Fibroblast of pulmonary artery (primary cell): ENCODE measurements around the gene TSEN15.
A peak's percentile ranks its signal among the peaks of the same experiment; 100 is the strongest.
"Not testable (repeated sequence)": the region's sequence is repeated elsewhere in the genome, so short reads cannot be mapped to it uniquely, and the experiment has no call there.

Source experiments
- DNase-seq: peaks from one replicate; pipeline ENCODE4 v3.0.0-alpha.2; 2010; ENCODE audit warnings: low read depth
- H3K4me3 ChIP-seq: replicated peaks from 2 replicates; pipeline ENCODE4 v1.5.1; 2011; ENCODE audit warnings: low read depth, mild to moderate bottlenecking, control low read depth, low read length, moderate library complexity
- TF ChIP-seq, protein P1 (sequence below): IDR thresholded peaks from 2 replicates; pipeline ENCODE4 v1.5.1; 2011; ENCODE audit warnings: mild to moderate bottlenecking, control low read depth, low read length, inconsistent platforms; ENCODE audit errors: missing control alignments

Gene TSEN15

DNA sequence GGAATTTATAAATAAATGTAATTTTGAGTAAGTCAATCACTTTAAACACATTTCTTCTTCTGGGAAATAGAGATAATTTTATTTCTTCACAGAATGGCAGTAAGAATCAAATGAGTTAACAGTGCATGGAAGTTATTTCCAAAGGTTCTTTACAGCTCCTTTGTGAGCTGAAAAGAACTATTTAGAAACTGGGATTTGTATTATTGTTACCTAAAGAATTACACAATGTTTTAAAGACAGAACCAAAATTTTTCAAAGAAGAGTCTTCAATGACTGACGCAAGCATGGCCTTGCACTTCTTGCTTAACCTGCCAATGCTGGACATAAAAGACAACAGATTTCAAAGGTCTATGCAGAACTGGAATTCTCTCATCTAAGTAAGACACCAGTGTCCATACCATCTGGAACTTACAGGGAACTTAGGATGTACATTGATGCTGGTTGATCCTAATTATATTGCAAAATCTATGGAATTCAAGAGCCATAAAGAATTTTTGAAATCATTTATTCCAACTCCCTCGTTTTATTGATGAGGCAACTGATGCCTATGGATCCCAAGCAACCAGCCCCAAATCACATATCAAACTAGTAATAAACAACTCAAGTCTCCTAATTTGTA lies 16.7 kb upstream of the TSEN15 start:
- TF ChIP-seq, protein P1, sequence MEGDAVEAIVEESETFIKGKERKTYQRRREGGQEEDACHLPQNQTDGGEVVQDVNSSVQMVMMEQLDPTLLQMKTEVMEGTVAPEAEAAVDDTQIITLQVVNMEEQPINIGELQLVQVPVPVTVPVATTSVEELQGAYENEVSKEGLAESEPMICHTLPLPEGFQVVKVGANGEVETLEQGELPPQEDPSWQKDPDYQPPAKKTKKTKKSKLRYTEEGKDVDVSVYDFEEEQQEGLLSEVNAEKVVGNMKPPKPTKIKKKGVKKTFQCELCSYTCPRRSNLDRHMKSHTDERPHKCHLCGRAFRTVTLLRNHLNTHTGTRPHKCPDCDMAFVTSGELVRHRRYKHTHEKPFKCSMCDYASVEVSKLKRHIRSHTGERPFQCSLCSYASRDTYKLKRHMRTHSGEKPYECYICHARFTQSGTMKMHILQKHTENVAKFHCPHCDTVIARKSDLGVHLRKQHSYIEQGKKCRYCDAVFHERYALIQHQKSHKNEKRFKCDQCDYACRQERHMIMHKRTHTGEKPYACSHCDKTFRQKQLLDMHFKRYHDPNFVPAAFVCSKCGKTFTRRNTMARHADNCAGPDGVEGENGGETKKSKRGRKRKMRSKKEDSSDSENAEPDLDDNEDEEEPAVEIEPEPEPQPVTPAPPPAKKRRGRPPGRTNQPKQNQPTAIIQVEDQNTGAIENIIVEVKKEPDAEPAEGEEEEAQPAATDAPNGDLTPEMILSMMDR: no peak
- H3K4me3 ChIP-seq: no peak overlapping the region
- no peak for DNase-seq

DNA sequence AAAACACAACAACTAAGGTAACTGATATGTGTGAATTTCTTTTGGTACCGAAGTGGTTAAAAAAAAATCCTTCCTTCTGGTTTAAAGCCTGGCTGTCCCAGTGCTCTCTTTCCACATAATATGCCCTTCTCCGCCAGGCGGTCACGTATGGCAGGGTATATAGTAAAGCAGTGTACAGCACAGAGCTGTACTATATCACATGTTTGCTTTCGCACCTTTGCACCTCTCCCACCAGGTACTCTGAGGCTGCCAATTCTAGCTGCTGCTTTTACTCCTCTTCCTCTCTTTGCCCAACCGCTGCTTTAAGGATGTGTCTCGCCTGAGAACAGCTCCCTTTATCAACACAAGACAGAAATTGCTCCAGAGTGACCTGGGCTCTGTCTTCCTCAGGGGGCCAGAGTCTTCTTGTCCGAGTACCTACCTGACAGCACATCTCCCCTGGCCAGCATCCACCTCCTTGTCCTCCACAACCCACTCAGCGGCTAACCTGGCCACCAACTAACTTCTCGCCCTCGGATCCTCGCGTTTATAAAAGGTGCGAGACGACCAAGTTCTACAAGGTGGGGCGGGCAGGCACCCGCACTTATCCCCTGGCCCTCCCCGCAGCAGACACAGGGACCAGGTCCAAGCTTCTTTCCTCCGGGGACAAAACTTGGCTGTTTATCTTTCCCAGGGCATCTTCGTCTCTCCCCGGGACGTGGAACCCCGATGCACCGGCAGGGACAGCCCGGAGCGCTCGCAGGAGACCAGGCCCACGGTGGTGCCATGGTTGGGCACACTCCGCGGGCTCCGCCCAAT lies 15.6 kb upstream of the TSEN15 start:
- peak overlapping the region; percentile 56 for H3K4me3 ChIP-seq
- DNase-seq: no peak
- TF ChIP-seq, protein P1: no peak

DNA sequence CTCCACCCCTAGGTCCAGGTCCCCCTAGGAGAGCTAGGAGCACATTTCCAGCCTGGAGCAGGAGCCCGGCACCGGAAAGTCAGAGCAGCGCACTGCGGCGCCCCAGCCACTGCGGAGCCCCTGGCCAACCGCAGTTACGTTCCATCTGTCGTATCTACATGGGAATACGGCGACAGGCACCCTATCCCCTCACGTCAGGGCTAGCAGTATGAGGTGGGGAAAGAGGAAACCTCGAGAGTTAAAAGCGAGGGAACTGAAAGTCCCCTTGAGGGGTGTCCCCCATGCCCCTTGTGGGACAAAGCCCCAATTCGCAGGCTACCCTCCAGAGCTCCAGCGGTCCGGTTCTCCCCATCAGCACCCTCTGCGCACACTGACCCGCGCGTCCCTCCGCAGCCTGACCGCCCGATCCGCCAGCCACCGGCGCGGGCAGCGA lies 15.0 kb upstream of the TSEN15 start:
- TF ChIP-seq, protein P1: no peak
- H3K4me3 ChIP-seq: peak overlapping the region; percentile 56
- no peak for DNase-seq

DNA sequence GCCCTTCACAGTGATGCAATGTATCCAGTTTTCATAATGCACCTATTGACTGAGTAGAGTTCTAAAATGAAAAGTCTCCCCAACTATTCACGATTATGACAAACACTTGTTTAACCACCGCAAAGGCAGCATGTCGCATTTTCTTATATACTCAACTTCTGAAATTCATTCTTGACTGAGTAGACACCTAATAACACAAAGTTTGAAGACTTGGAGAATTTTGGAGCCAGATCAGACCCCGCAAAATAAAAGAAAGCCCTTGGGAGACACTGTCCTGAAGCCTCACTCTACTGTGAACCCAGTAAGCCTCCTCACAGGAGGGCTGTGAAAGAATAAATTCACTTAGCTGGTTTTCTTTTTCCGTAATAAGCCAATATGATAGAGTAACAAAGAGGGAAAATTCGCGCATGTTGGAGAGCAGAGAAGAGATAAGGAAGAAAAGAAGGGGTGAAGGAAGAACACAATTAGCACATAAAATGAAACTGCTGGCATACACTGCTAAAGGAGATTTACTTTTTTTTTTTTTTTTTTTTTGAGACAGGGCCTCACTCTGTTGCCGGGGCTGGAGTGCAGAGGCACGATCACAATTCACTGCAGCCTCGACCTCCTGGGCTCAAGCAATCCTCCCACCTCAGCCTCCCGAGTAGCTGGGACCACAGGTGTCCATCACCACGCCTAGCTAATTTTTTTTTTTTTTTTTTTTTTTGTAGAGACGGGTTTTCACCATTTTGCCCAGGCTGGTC lies 13.5 kb upstream of the TSEN15 start:
- DNase-seq: no peak
- TF ChIP-seq, protein P1: no peak
- H3K4me3 ChIP-seq: peak overlapping the region; percentile 56

DNA sequence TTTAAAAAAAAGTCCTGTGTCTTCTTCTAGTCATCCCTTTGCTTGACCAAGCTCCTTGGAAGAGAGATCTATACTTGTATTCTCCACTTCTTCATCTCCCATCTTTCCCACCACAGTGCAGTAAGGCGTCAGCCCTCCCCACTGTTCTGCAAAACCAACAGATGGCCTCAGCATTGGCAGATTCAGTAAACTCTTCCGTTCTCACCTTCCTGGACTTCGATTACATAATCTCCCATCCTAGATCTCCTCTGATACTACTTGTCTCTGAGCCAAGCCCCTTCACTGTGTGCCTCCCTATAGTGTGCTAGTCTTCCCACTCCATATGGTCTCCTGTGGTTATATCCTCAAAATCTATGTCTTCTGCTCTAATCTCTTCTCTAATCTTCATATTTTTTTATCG lies 12.4 kb upstream of the TSEN15 start:
- TF ChIP-seq, protein P1: no peak
- H3K4me3 ChIP-seq: no peak overlapping the region
- no peak for DNase-seq

DNA sequence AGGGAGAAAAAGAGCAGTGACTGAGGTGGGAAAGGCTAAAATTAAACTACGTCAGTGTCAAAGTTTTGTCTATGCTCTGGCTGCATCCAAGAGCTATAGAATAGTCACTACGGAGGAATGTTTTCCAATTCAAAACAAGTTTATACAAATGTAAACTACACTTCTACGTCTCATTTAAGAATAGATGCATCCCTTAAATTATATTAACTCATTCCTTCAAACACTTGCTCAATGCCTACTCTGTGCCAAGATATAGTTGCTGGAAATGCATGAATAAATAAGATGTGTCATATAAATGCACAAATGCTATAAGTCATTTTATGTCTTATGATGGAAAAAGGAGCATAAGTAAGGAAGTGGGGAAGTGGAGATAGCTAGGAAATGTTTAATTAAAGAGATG lies 9.8 kb upstream of the TSEN15 start:
- TF ChIP-seq, protein P1: no peak
- no peak for DNase-seq
- H3K4me3 ChIP-seq: no peak overlapping the region

DNA sequence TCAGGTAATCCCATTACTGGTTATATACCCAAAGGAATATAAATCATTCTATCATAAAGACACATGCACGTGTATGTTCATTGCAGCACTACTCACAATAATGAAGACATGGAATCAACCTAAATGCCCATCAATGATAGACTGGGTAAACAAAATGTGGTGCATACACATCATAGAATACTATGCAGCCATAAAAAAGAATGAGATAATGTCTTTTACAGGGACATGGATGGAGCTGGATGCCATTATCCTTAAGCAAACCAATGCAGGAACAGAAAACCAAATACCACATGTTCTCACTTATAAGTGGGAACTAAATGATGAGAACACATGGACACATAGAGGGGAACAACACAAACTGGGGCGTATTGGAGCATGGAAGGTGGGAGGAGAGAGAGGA lies 8.2 kb upstream of the TSEN15 start:
- not testable (repeated sequence) for H3K4me3 ChIP-seq, DNase-seq
